HG02981 (cell line): ENCODE results near the gene SLC35B1.
"Not testable (repeated sequence)": the region's sequence is repeated elsewhere in the genome, so short reads cannot be mapped to it uniquely, and the experiment has no call there.

Source experiments
- ATAC-seq: cut with Tn5 transposase; IDR thresholded peaks from one replicate; pipeline ENCODE4 v1.9.1; 2021; ENCODE audit warnings: mild to moderate bottlenecking, moderate library complexity; ENCODE audit not compliant: unreplicated experiment

Gene SLC35B1

GRCh38 chr17:49734515-49735490, 27.0 kb upstream of the SLC35B1 start:
- no peak for ATAC-seq

- ATAC-seq = no peak
Measured at GRCh38 chr17:49731435-49731831, 23.7 kb upstream of the SLC35B1 start.

GRCh38 chr17:49730785-49731434, 23.1 kb upstream of the SLC35B1 start:
- ATAC-seq = no peak

DNA sequence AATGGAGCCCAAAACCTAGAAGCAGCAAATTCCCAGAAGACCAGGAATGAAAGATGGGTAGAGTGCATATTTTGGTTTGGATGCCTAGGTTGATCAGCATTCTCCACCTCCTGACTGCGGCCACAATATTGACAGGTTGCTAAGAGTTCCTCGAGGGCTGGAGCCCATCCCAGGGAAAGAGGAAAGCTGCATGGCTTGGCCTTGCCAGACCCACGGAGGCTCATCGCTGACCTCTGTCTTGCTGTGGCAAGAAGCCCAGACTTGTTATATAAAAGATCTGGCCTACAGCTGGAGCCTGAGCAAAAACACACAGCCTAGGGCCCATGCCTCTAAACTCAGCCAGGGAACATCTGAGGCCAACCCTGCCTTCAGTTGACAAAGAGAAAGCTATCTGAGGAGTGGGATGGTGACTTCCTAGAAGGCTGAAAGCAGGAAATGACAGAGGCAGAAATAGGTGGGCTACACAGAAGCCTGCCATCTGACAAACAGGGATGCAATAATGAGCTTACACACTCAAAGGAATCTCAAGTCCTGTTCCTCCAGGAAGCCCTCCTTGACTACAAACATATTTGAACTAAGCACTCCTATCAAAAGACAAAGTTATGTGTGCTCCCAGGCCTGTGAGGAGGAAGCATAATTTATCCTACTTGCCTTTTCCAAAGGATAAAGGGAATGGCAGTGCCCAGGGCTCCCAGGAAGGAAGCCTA, 22.5 kb upstream of the SLC35B1 start:
- no peak for ATAC-seq

DNA sequence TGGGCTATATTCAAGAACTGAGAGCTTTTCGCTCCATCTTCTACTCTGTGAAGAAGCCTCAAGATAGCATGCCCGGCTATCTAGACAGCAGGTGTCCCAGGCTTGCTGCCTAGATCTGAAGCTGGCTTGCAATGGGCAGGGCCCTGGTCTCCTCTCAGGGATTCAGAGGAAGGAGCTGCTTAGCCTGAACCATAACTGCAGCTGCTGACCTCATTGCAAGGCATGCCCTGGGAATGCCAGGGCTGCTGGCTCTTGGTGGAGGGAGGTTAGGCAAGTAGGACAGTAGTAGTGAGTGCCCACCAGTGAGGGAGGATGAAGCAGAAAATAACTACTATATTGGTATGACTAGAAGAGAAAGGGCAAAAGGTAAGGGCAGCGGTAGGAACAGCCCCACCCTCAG, 21.3 kb upstream of the SLC35B1 start:
- ATAC-seq = no peak

- no peak for ATAC-seq
Measured at GRCh38 chr17:49728425-49728824, 20.7 kb upstream of the SLC35B1 start.

DNA sequence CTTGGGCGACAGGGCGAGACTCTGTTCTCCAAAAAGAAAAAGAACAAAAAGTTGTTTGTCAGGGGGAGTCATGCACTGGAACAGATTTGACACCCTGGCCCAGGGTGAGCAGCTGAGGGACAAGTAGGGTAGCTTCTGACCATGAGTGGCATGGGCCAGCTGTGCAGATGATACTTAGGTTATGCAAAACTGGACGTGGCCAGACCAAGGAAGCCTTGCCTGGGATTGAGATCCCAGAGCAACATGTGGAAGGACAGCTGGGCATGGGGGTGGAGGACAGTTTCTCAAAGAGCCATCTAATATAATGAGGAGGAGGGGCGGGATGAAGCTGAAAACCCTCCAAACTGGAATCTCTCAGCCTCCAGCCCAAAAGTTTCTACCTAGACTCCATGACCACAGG, 19.6 kb upstream of the SLC35B1 start:
- ATAC-seq = no peak

DNA sequence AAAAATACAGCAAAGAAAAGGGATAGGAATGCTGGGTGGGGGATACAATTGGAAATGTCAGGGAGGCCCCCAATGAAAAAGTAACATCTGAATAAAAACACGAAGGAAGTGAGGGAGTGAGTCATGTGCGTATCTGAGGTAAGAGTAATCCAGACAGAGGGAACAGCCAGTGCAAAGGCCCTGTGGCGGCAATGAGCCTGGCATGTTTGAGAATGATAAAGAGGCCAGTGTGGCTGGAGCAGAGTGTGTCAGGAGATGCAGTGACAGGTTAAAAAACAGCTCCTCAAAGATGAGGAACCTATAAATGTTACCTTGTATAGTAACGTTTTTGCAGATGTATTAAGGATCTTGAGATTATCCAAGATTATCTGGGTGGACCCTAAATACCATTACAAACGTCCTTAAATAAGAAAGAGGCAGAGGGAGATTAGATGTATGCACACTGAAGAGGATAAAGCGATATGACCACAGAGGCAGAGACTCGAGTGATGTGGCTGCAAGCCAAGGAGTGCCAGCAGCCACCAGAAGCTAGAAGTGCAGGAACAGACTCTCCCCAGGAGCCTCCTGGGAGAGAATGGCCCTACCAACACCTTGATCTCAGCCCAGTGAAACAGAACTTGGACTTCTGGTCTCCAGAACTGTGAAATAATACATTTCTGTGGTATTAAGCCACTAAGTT, 17.8 kb upstream of the SLC35B1 start:
- no peak for ATAC-seq

DNA sequence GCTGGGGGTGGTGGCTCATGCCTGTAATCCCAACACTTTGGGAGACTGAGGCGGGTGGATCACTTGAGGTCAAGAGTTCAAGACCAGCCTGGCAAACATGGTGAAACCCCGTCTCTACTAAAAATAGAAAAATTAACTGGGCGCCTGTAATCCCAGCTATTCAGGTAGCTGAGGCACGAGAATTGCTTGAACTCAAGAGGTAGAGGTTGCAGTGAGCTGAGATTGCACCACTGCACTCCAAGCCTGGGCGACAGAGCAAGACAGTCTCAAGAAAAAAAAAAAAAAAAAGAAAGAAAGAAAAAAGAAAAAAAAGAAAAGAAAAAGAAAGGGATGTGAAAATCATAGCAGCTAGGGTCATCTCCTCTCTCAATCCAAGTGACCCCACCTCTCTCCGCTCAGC, 16.8 kb upstream of the SLC35B1 start:
- ATAC-seq = not testable (repeated sequence)

- no peak for ATAC-seq
Measured at GRCh38 chr17:49723423-49723822, 15.7 kb upstream of the SLC35B1 start.

DNA sequence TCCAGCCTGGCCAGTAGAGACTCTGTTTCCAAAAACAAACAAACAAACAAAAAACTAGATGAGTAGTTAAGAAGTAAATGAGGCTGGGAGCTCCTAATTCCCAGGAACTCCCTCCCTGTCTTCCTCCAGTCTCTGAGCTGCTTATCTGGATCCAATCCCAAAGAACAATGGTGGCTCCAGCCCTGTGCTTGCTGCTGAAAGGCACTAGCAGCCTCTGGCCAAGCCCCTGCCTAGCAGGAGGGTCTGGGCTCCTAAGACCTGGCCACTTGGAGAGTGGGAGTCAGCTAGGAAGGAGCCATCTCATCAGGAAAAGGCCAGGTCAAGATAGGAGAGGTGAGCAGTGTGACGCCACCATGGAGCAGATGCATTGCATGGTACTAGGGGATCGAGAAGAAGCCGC, 14.3 kb upstream of the SLC35B1 start:
- no peak for ATAC-seq

DNA sequence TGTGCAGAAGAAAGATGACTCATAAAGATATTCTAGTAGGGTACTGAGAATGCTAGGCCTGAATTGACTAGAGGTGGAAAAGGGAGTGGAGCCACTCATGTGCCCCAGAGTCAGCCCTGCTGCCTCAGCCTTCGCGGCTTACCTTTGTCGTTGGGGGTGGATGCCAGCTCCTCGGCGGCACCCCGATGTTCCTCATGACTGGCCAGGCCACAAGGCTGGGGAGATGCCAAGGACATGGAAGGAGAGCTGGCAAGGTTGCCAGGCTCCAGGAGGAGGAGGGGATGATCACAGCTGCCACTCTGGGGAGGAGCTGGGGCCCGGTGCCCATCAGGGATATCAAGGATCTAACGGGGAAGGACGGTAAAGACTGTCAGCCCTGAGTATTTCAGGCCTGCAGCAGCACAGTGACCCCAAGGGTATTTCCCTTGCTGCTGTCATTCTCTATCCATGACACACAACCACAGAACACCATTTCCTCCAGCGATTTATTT, 9.7 kb upstream of the SLC35B1 start:
- no peak for ATAC-seq

GRCh38 chr17:49716668-49717364, 9.1 kb upstream of the SLC35B1 start:
- no peak for ATAC-seq

DNA sequence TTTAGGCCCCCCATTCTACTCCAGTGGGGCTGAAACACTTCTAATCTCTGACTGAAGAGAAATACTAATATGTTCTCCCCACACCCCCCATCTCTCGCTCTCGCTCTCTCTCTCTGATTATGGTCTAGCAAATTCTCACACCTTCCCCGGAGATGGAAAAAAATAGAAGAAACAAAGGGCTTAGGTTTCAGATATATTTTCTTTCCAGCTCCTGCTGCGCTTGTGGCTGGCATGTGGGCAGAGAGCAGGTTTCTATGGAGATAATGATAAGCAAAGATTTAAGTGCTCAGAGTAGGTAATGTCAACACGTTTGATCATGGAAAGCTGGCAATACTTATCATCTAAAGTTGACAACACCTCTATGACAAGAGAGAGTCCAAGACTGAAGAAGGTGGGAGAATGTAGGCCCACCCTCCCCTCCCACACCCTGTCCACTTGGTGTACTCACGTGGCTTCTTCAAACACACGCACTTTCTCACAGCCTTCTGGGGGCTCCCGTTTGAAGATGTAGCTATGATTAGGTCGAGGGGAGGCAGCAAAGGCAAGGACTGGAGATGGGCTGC, 8.0 kb upstream of the SLC35B1 start:
- ATAC-seq = no peak

DNA sequence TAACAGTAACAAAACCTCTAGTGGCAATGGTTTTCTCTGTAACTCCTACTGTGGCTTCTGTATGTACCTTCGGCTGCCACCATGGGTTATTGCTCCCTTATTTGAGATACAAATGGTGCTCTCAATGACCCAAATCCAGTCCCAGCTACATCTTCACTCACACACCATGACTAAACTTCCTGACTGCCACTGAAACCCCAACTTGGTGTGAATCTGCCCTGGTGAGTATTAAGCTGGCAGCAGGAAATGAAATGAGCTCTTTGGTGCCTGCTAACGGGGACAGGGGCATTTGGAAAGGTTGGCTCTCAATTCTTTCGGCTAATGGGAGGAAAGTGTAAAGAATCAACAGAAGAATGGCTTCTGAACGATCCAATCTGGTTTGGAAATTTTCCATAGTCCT, 7.5 kb upstream of the SLC35B1 start:
- no peak for ATAC-seq

DNA sequence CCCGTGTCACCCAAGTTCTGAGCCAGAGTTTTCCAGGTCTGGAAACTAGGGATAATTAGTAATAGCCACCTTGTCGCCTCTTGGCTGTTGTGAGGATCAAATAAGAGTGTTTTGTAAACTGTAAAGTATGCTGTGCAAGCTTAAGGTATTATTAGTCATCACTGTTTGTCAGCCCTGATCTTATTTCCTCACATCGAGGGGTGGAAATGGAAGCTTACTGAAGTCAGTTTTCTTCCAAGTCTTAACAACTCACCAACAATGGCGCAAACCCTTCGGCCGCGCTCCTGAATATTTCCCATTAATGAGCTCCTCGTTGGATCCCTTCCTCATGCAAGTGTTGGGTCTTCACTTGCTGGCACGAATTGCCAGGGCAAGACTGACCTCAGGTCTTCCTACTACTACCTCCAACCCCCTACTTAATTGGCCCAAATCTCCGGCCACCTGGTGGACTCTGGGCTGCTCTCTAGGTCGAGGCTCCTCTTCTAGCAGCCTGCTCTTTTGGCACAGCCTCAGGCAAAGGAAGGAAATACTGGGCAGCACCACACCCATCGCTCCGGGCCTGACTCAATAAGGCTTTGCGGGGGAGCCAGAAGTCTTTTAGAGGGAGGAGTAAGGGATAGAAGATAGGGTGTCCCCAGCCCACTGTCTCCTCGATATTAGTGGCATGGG, 885 bp upstream of the SLC35B1 start:
- ATAC-seq = no peak

DNA sequence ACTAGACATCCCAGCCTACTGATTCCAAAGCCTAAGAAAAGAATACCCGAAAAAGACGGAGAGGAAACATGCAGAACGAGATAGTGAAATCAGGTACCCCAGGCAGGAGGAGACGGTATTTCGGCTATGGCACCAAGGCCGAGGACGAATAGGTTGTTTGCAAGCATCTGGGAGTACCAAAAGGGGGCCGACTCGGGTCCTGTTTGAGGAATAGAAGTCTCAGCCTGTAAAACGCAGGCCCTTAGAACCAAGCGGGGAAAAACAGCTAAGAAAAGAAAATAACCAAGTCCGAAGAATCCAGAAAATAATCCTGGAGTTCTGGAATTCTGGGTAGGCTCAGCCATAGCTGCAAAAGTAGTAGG, 537 bp downstream of the SLC35B1 start:
- ATAC-seq = no peak

GRCh38 chr17:49705254-49705653, 2.5 kb downstream of the SLC35B1 start:
- ATAC-seq = no peak

- no peak for ATAC-seq
Measured at GRCh38 chr17:49703557-49704277, 4.0 kb downstream of the SLC35B1 start.
